HepG2 (cell line): ENCODE measurements around the gene PDE4C. TPM values are rescaled to one million over a fixed set of nuclear protein-coding genes. Genes with fewer than 3 reads are reported as not detected.

Experiments
- ATAC-seq: fragments of 200-7000 bp; cut with Tn5 transposase; 3 replicates; pipeline ENCODE4 v1.9.1; 2020; ENCODE audit warnings: mild to moderate bottlenecking, moderate library complexity
- BruUV-seq: library from RNA; stranded (reverse); fragments of 400-500 nt; replicated peaks from 2 replicates; lab custom pipeline; 2021; lab: Mats Ljungman, UMichigan
- CTCF ChIA-PET: fragments of 300-600 bp; formaldehyde crosslinking; extraction: SDS; loops from one replicate; lab custom pipeline; 2021; ENCODE audit warnings: low total read pairs, inconsistent platforms, low intra/inter-chr PET ratio; lab: Yijun Ruan, JAX
- POLR2A ChIA-PET: fragments of 350-600 bp; sonication (Branson Sonifier 250); formaldehyde crosslinking; loops from one replicate; lab custom pipeline; 2020; ENCODE audit warnings: antibody characterized with exemption, inconsistent platforms; lab: Yijun Ruan, JAX
- DNase-seq: peaks from one replicate; pipeline ENCODE4 v3.0.0-alpha.2; 2015; ENCODE audit warnings: low spot score
- FAIRE-seq: peaks from 3 replicates; lab custom pipeline; 2011; peaks lifted over from hg19 to GRCh38; lab: Jason Lieb, UNC
- H2AFZ ChIP-seq: one replicate; pipeline ENCODE4 v1.6.1; 2011; ENCODE audit warnings: low read length, inconsistent platforms
- H3K27ac ChIP-seq: fragments of 300-600 bp; 3 replicates; pipeline ENCODE4 v1.8.0; 2011; ENCODE audit warnings: mixed run types, mild to moderate bottlenecking, mixed read lengths, low read length, inconsistent platforms; ENCODE audit not compliant: insufficient read depth; ENCODE audit errors: extremely low read length
- H3K27me3 ChIP-seq, 2 experiments: fragments of 200-600 bp in 1 of 2; 2 replicates in 1 of 2; 3 replicates in 1 of 2; pipeline versions ENCODE4 v1.6.0 to v1.8.0; 2011; ENCODE audit warnings: low read length in 2 of 2, mild to moderate bottlenecking in 2 of 2, moderate library complexity in 2 of 2, inconsistent platforms in 1 of 2; ENCODE audit not compliant: insufficient read depth in 2 of 2, control insufficient read depth in 1 of 2
- H3K36me3 ChIP-seq, 2 experiments: fragments of 200-600 bp in 1 of 2; replicated peaks in 1 of 2; 2 replicates in 1 of 2; 3 replicates in 1 of 2; pipeline versions ENCODE4 v1.5.1 to v1.8.0; 2011; ENCODE audit warnings: low read length in 2 of 2, inconsistent platforms in 1 of 2; ENCODE audit not compliant: insufficient read depth in 2 of 2, control insufficient read depth in 1 of 2
- H3K4me1 ChIP-seq: 2 replicates; pipeline ENCODE4 v1.5.1; 2012; ENCODE audit warnings: low read length, inconsistent platforms; ENCODE audit not compliant: insufficient read depth
- H3K4me2 ChIP-seq: 2 replicates; pipeline ENCODE4 v1.6.0; 2011; ENCODE audit warnings: low read depth, low read length, inconsistent platforms
- H3K4me3 ChIP-seq, 3 experiments: fragments of 200-600 bp in 1 of 3; sonication (generic), shearing (Covaris generic) in 1 of 3; replicated peaks in 1 of 3; 2 replicates each; pipeline ENCODE4 v1.5.1; 2011 to 2016; ENCODE audit warnings: low read length in 3 of 3, inconsistent platforms in 2 of 3, low read depth in 2 of 3, mild to moderate bottlenecking in 2 of 3, control low read depth in 1 of 3, mixed read lengths in 1 of 3; ENCODE audit not compliant: insufficient read depth in 1 of 3
- H3K79me2 ChIP-seq: one replicate; pipeline ENCODE4 v1.6.1; 2011; ENCODE audit warnings: low read length, inconsistent platforms; ENCODE audit not compliant: insufficient read depth
- H3K9ac ChIP-seq: 2 replicates; pipeline ENCODE4 v1.6.0; 2011; ENCODE audit warnings: mild to moderate bottlenecking, low read depth, low read length, inconsistent platforms; ENCODE audit not compliant: insufficient read depth
- H3K9me3 ChIP-seq: 2 replicates; pipeline ENCODE4 v1.5.1; 2012; ENCODE audit warnings: mild to moderate bottlenecking, low read length
- H4K20me1 ChIP-seq: 2 replicates; pipeline ENCODE4 v1.6.0; 2011; ENCODE audit warnings: inconsistent platforms, mild to moderate bottlenecking, low read length, moderate library complexity; ENCODE audit not compliant: insufficient read depth
- EED ChIP-seq: sonication (generic); formaldehyde crosslinking; IDR thresholded peaks from 2 replicates; pipeline ENCODE4 v1.5.0; 2020; ENCODE audit warnings: mild to moderate bottlenecking, missing genetic modification reagents
- EP300 ChIP-seq, 3 experiments: sonication (generic) in 1 of 3; formaldehyde crosslinking in 1 of 3; IDR thresholded peaks; 2 replicates each; pipeline versions ENCODE4 v1.5.1 to v1.6.1; 2011 to 2020; ENCODE audit warnings: low read depth in 2 of 3, low read length in 2 of 3, borderline replicate concordance in 1 of 3, improper control_type of control experiment in 1 of 3, mild to moderate bottlenecking in 1 of 3, missing genetic modification reagents in 1 of 3, moderate library complexity in 1 of 3
- GABPB1 ChIP-seq: IDR thresholded peaks from 2 replicates; pipeline ENCODE4 v1.6.1; 2016; ENCODE audit warnings: mild to moderate bottlenecking, missing genetic modification reagents, moderate library complexity, missing compliant biosample characterization
- KDM2A ChIP-seq: sonication (generic); formaldehyde crosslinking; IDR thresholded peaks from 2 replicates; pipeline ENCODE4 v1.4.0; 2020; ENCODE audit warnings: low read depth, missing genetic modification reagents, borderline replicate concordance
- LCORL ChIP-seq, 2 experiments: fragments of 450-650 bp in 1 of 2; sonication (generic) in 1 of 2; formaldehyde crosslinking in 1 of 2; IDR thresholded peaks; 2 replicates each; pipeline versions ENCODE4 v1.5.0 to v1.6.1; 2017 to 2020; ENCODE audit warnings: antibody characterized with exemption in 1 of 2, missing genetic modification reagents in 1 of 2
- MAZ ChIP-seq, 2 experiments: sonication (generic) in 1 of 2; formaldehyde crosslinking in 1 of 2; IDR thresholded peaks; 2 replicates each; pipeline versions ENCODE4 v1.5.0 to v1.6.1; 2012 to 2020; ENCODE audit warnings: low read depth in 2 of 2, mild to moderate bottlenecking in 2 of 2, borderline replicate concordance in 1 of 2, improper control_type of control experiment in 1 of 2, low read length in 1 of 2, missing genetic modification reagents in 1 of 2, moderate library complexity in 1 of 2
- NR2F1 ChIP-seq, 2 experiments: fragments of 450-650 bp in 1 of 2; formaldehyde crosslinking in 1 of 2; IDR thresholded peaks; 2 replicates each; pipeline versions ENCODE4 v1.5.0 to v1.6.1; 2016 to 2020; ENCODE audit warnings: mild to moderate bottlenecking in 1 of 2, missing compliant biosample characterization in 1 of 2, missing genetic modification reagents in 1 of 2, moderate library complexity in 1 of 2
- SNAPC2 ChIP-seq: sonication (generic); formaldehyde crosslinking; IDR thresholded peaks from 2 replicates; pipeline ENCODE4 v1.8.1; 2022; ENCODE audit warnings: mild to moderate bottlenecking, missing genetic modification reagents
- SOX6 ChIP-seq, 2 experiments: fragments of 450-650 bp in 1 of 2; sonication (generic) in 1 of 2; formaldehyde crosslinking in 1 of 2; IDR thresholded peaks; 2 replicates each; pipeline versions ENCODE4 v1.4.0 to v1.6.1; 2017 to 2020; ENCODE audit warnings: antibody characterized with exemption in 1 of 2, mild to moderate bottlenecking in 1 of 2, missing genetic modification reagents in 1 of 2
- TCF12 ChIP-seq, 2 experiments: fragments of 450-650 bp in 1 of 2; sonication (generic) in 1 of 2; formaldehyde crosslinking in 1 of 2; IDR thresholded peaks; 2 replicates each; pipeline versions ENCODE4 v1.6.1 to v1.8.0; 2017 to 2022; ENCODE audit warnings: antibody characterized with exemption in 1 of 2, mild to moderate bottlenecking in 1 of 2, missing genetic modification reagents in 1 of 2, moderate library complexity in 1 of 2
- ZBTB21 ChIP-seq: sonication (generic); formaldehyde crosslinking; IDR thresholded peaks from 2 replicates; pipeline ENCODE4 v1.4.0; 2020; ENCODE audit warnings: missing genetic modification reagents
- ZNF136 ChIP-seq: sonication (generic); formaldehyde crosslinking; IDR thresholded peaks from 2 replicates; pipeline ENCODE4 v1.8.1; 2022; ENCODE audit warnings: low read depth, mild to moderate bottlenecking, moderate library complexity, missing genetic modification reagents
- ZNF687 ChIP-seq: sonication (generic); formaldehyde crosslinking; IDR thresholded peaks from 2 replicates; pipeline ENCODE4 v1.5.1; 2020; ENCODE audit warnings: mild to moderate bottlenecking, missing genetic modification reagents, moderate library complexity
- ZNF891 ChIP-seq: sonication (generic); formaldehyde crosslinking; IDR thresholded peaks from 2 replicates; pipeline ENCODE4 v1.5.0; 2020; ENCODE audit warnings: mild to moderate bottlenecking, missing genetic modification reagents
- WGBS: methylation state at CpG from one replicate; pipeline ENCODE4 v1.1.6; 2017; ENCODE audit warnings: low lambda C conversion rate; 5-methylcytosine and 5-hydroxymethylcytosine counted together
- in situ Hi-C: cut with HindIII; loops from 2 replicates; pipeline ENCODE4 v1.10.0; 2017; ENCODE audit warnings: low pct_unique_long_range_greater_than_20kb; ENCODE audit not compliant: extremely low pct_ligation_motif_present
- intact Hi-C: fragments of 100-400 bp; cut with micrococcal nuclease; formaldehyde crosslinking; loops from one replicate; pipeline ENCODE4 v1.10.0; 2022; ENCODE audit not compliant: unreplicated experiment
- polyA plus RNA-seq, 8 experiments: library from polyadenylated mRNA; depleted of rRNA in 3 of 8; stranded (reverse) in 7 of 8; unstranded in 1 of 8; fragments of >200 nt; fragmentation: Illumina TruSeq in 4 of 8; extraction: Trizol in 4 of 8; gene quantifications; 2 replicates each; pipeline versions ENCODE4 v1.2.1 to v1.2.3, GENCODE V29; 2011 to 2016; ENCODE audit warnings: low read depth in 4 of 8, missing spikeins in 1 of 8, mixed read lengths in 1 of 8; ENCODE audit not compliant: insufficient read depth in 1 of 8
- total RNA-seq, 5 experiments: library from RNA; depleted of rRNA; stranded (reverse); fragments of >200 nt; fragmentation: Illumina TruSeq; extraction: Trizol; gene quantifications; 2 replicates each; pipeline ENCODE4 v1.2.3, GENCODE V29; 2016; ENCODE audit warnings: low read depth in 1 of 5

PDE4C gene
- total and polyA plus RNA-seq, 2 of the 13 experiments (the other 11 are each of a cell fraction or from before 2014, with no cell fraction given) = 1.4 to 14.0 TPM

- Histone ChIP-seq H3K27me3 (no peaks in the 10 kb centered on the region; a peak in 1 of 5 replicates), H3K4me3 (peak overlapping the region; percentile 68 to 84 (median 83)), H3K9ac (peak overlapping the region; percentile 71), H3K4me1 (peaks cover 29% of the 10 kb centered on the region), H4K20me1 (no peaks in the 10 kb centered on the region), H3K36me3 (peaks cover 3 to 14% of the 10 kb centered on the region in 2 experiments; a peak in 3 of 5 replicates), H3K4me2 (peak overlapping the region; percentile 91), H3K27ac (peak overlapping the region; percentile 73), H2AFZ (no peak overlapping the region), H3K9me3 (no peaks in the 10 kb centered on the region), H3K79me2 (peaks cover 7% of the 10 kb centered on the region)
- intact Hi-C loops = no loop called here
- no peak for DNase-seq
- ChIA-PET CTCF (no interaction called here), POLR2A (interaction anchor here (0.6 to 2.7 kb wide), 15 partner anchors 9 to 171 kb away, joined by 3 to 27 read pairs (median 4); partner anchors contain the start of genes JUND and RAB3A)
- FAIRE-seq = no peak
- BruUV-seq = TSS peak; percentile 73
- WGBS = 17% methylated on average over 13 of the region's 46 CpGs
- in situ Hi-C loops = no loop called here
- peak; percentile 8 for ATAC-seq
- TF ChIP-seq GABPB1 (peak; percentile 14; the same call in 1 of the 2 replicates), MAZ (IDR thresholded peaks at IDR 0.05; ENCODE audit: borderline replicate concordance, low read depth, low read length) (no peak), MAZ (CRISPR knock-in tag; IDR thresholded peaks at IDR 0.05; ENCODE audit: low read depth) (0 out of 2 replicates have a peak, but pooled peaks have one; percentile 0), ZNF891 (CRISPR knock-in tag) (0 out of 2 replicates have a peak, but pooled peaks have one; percentile 1), KDM2A (CRISPR knock-in tag) (peak; percentile 15; the same call in 1 of the 2 replicates), EP300 (IDR thresholded peaks at IDR 0.05; ENCODE audit: low read depth in 2 of 2, low read length in 2 of 2) (no peak), EP300 (CRISPR knock-in tag; IDR thresholded peaks at IDR 0.05; ENCODE audit: borderline replicate concordance) (no peak), ZNF687 (CRISPR knock-in tag) (peak; percentile 2), NR2F1 (CRISPR knock-in tag; IDR thresholded peaks at IDR 0.05) (peak in 1 of 2 experiments; percentile 14; a peak in 2 of 4 replicates), TCF12 (IDR thresholded peaks at IDR 0.05) (no peak), TCF12 (CRISPR knock-in tag; IDR thresholded peaks at IDR 0.05) (0 out of 2 replicates have a peak, but pooled peaks have one; percentile 32), EED (CRISPR knock-in tag) (0 out of 2 replicates have a peak, but pooled peaks have one; percentile 54), ZBTB21 (CRISPR knock-in tag) (no peak), LCORL (IDR thresholded peaks at IDR 0.05) (no peak), LCORL (CRISPR knock-in tag; IDR thresholded peaks at IDR 0.05) (no peak), SOX6 (IDR thresholded peaks at IDR 0.05) (no peak), SOX6 (CRISPR knock-in tag; IDR thresholded peaks at IDR 0.05) (0 out of 2 replicates have a peak, but pooled peaks have one; percentile 31), ZNF136 (no peak), SNAPC2 (0 out of 2 replicates have a peak, but pooled peaks have one; percentile 20)
Observed at GRCh38 chr19:18193388-18194180, 32.7 kb downstream of the PDE4C start.
